Right lobe of liver (tissue), 6 donors: ENCODE data around the gene GIT2. TPM values are rescaled to one million over a fixed set of nuclear protein-coding genes. Genes with fewer than 3 reads are reported as not detected.

ENCODE experiments used
- ATAC-seq, 4 donors: fragments of 200-7000 bp; cut with Tn5 transposase; one replicate each; pipeline ENCODE4 v1.9.1; 2020; ENCODE audit warnings: mild to moderate bottlenecking in 4 of 4, moderate library complexity in 4 of 4
- DNase-seq, 3 donors: peaks; one replicate each; pipeline ENCODE4 v3.0.0-alpha.2; 2020
- H3K27ac ChIP-seq, 3 donors: fragments of 200-600 bp; one replicate each; pipeline ENCODE4 v1.8.0; 2022
- H3K27me3 ChIP-seq, 2 donors: fragments of 200-600 bp; one replicate each; pipeline ENCODE4 v1.8.0; 2022
- H3K36me3 ChIP-seq, 4 donors: fragments of 200-600 bp; sonication (generic) in 1 of 4; one replicate each; pipeline versions ENCODE4 v1.5.1 to v1.8.0; 2017 to 2022; ENCODE audit warnings: control low read depth in 1 of 4
- H3K4me1 ChIP-seq, 4 donors: fragments of 200-600 bp; sonication (generic) in 1 of 4; one replicate each; pipeline versions ENCODE4 v1.5.1 to v1.8.0; 2017 to 2022; ENCODE audit warnings: control low read depth in 1 of 4
- H3K4me3 ChIP-seq, 3 donors: fragments of 200-600 bp; one replicate each; pipeline ENCODE4 v1.8.0; 2022
- H3K9me3 ChIP-seq, 4 donors: fragments of 200-600 bp; sonication (generic) in 1 of 4; one replicate each; pipeline versions ENCODE4 v1.5.1 to v1.8.0; 2017 to 2022; ENCODE audit warnings: control low read depth in 1 of 4
- CTCF ChIP-seq, 4 donors: fragments of 200-600 bp in 3 of 4; fragments of 450-650 bp in 1 of 4; IDR thresholded peaks; one replicate each; pipeline versions ENCODE4 v1.5.1 to v1.8.0; 2016 to 2022; ENCODE audit warnings: antibody characterized with exemption in 4 of 4, mild to moderate bottlenecking in 2 of 4
- POLR2A ChIP-seq: fragments of 450-650 bp; IDR thresholded peaks from one replicate; pipeline ENCODE4 v1.6.1; 2017; ENCODE audit warnings: antibody characterized with exemption, mild to moderate bottlenecking
- WGBS: methylation state at CpG from one replicate; pipeline ENCODE4 v1.1.6; 2018; ENCODE audit warnings: low coverage, low lambda C conversion rate; ENCODE audit not compliant: insufficient coverage; ENCODE audit errors: missing lambda C conversion rate; 5-methylcytosine and 5-hydroxymethylcytosine counted together
- intact Hi-C, 2 donors: fragments of 100-400 bp; cut with DNase I; formaldehyde crosslinking; loops; one replicate each; pipeline versions ENCODE4 v1.11.2 to v1.14.1; 2022
- total RNA-seq, 6 experiments: library from RNA; depleted of rRNA in 2 of 6; stranded (reverse); fragments of >200 nt in 2 of 6; fragmentation: NEBNext Ultra II Directional in 3 of 6; extraction: Animal tissue kit (Norgen Biotek cat#: 25700) in 3 of 6; gene quantifications; one replicate each; pipeline versions ENCODE4 v1.1.0 to v1.2.4, GENCODE V29; 2016 to 2023
- donor health status: DM: no; HTN: yes; CAD: no.
- donor health status: DM: no; HTN: no; CAD: no.
- donor health status: DM: no; HTN: no; CAD: no.
- donor health status: DM: no; HTN: yes; CAD: no.
- donor health status: DM: no; HTN: yes; CAD: no.

Gene GIT2
- total RNA-seq, 6 experiments from 2014 or later: 13.3 to 24.8 (median 16.8) TPM

GRCh38 chr12:109949089-109949488, 47.1 kb downstream of the GIT2 start:
- Histone ChIP-seq H3K27me3 (no peaks in the 10 kb centered on the region), H3K9me3 (no peaks in the 10 kb centered on the region), H3K4me1 (peaks cover 0 to 67% (median 19%) of the 10 kb centered on the region in 4 donors), H3K36me3 (peaks cover 0 to 40% (median 10%) of the 10 kb centered on the region in 4 donors), H3K4me3 (no peak overlapping the region), H3K27ac (peak overlapping the region; percentile 32 to 82 (median 69))
- intact Hi-C loops: no loop called here
- no peak for TF ChIP-seq CTCF (IDR thresholded peaks at IDR 0.05)
- peak; percentile 83 to 95 (median 86) for ATAC-seq
- WGBS: 25% methylated on average over 1 of the region's 1 CpG
- DNase-seq: peak in 2 of 3 donors; percentile 66 to 85

GRCh38 chr12:109948368-109948767, 47.8 kb downstream of the GIT2 start:
- H3K4me1 ChIP-seq: peaks cover 0 to 67% (median 19%) of the 10 kb centered on the region in 4 donors
- WGBS: 44% methylated on average over 2 of the region's 4 CpGs
- H3K4me3 ChIP-seq: no peak overlapping the region
- intact Hi-C loops: no loop called here
- peak; percentile 20 to 46 (median 34) for ATAC-seq
- H3K27me3 ChIP-seq: no peaks in the 10 kb centered on the region
- peaks cover 0 to 40% (median 10%) of the 10 kb centered on the region in 4 donors for H3K36me3 ChIP-seq
- H3K9me3 ChIP-seq: no peaks in the 10 kb centered on the region
- peak overlapping the region; percentile 32 to 82 (median 69) for H3K27ac ChIP-seq
- DNase-seq: no peak
- no peak for TF ChIP-seq POLR2A
- TF ChIP-seq CTCF (IDR thresholded peaks at IDR 0.05): no peak

- peak overlapping the region; percentile 32 to 82 (median 69) for H3K27ac ChIP-seq
- ATAC-seq (no peak), DNase-seq (no peak)
- intact Hi-C loops: no loop called here
- WGBS: 43% methylated on average over 3 of the region's 3 CpGs
- no peak overlapping the region for H3K4me3 ChIP-seq
- H3K9me3 ChIP-seq: no peaks in the 10 kb centered on the region
- peaks cover 0 to 33% (median 7%) of the 10 kb centered on the region in 4 donors for H3K36me3 ChIP-seq
- TF ChIP-seq CTCF (IDR thresholded peaks at IDR 0.05): no peak
- TF ChIP-seq POLR2A: no peak
- peaks cover 0 to 59% (median 19%) of the 10 kb centered on the region in 4 donors for H3K4me1 ChIP-seq
- no peaks in the 10 kb centered on the region for H3K27me3 ChIP-seq
Observed at GRCh38 chr12:109947521-109947920, 48.6 kb downstream of the GIT2 start.

GRCh38 chr12:109946913-109947312, 49.3 kb downstream of the GIT2 start:
- Histone ChIP-seq H3K4me3 (no peak overlapping the region), H3K4me1 (peaks cover 0 to 57% (median 19%) of the 10 kb centered on the region in 4 donors), H3K27ac (peak overlapping the region in 2 of 3 donors; percentile 69 to 82), H3K9me3 (no peaks in the 10 kb centered on the region), H3K36me3 (peaks cover 0 to 27% (median 4%) of the 10 kb centered on the region in 4 donors), H3K27me3 (no peaks in the 10 kb centered on the region)
- intact Hi-C loops: no loop called here
- no peak for DNase-seq
- TF ChIP-seq CTCF (IDR thresholded peaks at IDR 0.05) (no peak), POLR2A (no peak)
- no peak for ATAC-seq
- 50% methylated on average over 1 of the region's 9 CpGs for WGBS

GRCh38 chr12:109946505-109946904, 49.7 kb downstream of the GIT2 start:
- peaks cover 0 to 57% (median 19%) of the 10 kb centered on the region in 4 donors for H3K4me1 ChIP-seq
- no peaks in the 10 kb centered on the region for H3K9me3 ChIP-seq
- intact Hi-C loops: no loop called here
- peak in 2 of 4 donors; percentile 13 to 43 for ATAC-seq
- 64% methylated on average over 5 of the region's 5 CpGs for WGBS
- H3K36me3 ChIP-seq: peaks cover 0 to 23% (median 3%) of the 10 kb centered on the region in 4 donors
- no peak for DNase-seq
- H3K27me3 ChIP-seq: no peaks in the 10 kb centered on the region
- TF ChIP-seq POLR2A (no peak), CTCF (IDR thresholded peaks at IDR 0.05) (no peak)
- H3K27ac ChIP-seq: peak overlapping the region in 1 of 3 donors; percentile 82
- no peak overlapping the region for H3K4me3 ChIP-seq
